Measurements from ENCODE around the gene MB21D2.
A peak's percentile ranks its signal among the peaks of the same experiment; 100 is the strongest.

The MB21D2 gene

DNA sequence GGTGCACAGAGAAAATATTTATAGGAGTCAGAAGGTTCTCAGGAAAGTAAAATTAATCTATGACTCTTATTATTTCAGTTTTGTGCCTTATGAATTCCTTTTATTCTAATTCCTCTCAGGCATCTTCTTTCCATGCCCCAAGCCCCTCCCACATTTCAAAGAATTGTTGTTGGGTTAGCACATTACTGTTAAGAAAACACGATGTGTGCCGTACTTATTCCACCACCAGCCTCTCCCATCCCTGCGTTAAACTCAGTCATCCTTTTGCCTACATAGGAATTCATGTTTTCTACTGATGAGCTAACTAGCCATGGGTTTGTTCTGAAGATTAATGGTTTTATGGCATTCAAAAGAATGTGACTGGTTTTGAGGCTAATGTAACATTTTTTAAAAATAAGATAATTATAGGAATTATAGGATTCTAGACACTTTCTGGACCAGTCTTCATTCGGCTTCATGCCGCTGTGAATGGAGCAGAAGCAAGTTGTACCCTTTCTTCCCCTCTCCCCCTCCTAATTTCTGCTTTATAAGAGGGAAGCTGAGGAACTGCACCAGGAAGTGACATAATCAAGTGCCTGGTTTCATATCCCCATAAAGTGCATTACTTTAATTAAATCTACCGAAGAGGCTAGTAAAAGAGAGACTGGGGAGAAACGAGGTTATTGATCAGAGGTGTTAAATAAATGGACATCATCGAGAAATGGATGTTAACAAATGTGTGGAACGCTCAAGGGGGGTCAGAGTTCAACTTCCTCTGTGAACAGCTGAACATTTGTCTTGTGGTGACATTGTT lies 12.3 kb upstream of the MB21D2 start (continued):
- TF ChIP-seq ZNF624 (tag by site-specific recombination; IDR thresholded peaks at IDR 0.05) (no peak), ZNF239 (tag by site-specific recombination; IDR thresholded peaks at IDR 0.05) (no peak), ZFHX2 (tag by site-specific recombination; conservative IDR thresholded peaks at IDR 0.05) (no peak), ZBTB48 (tag by site-specific recombination; IDR thresholded peaks at IDR 0.05) (no peak), OSR2 (tag by site-specific recombination; IDR thresholded peaks at IDR 0.05) (peak; percentile 27; the same call in 1 of the 2 replicates), ZNF660 (tag by site-specific recombination; IDR thresholded peaks at IDR 0.05) (no peak), ZSCAN23 (tag by site-specific recombination; IDR thresholded peaks at IDR 0.05) (no peak), ZNF626 (tag by site-specific recombination; IDR thresholded peaks at IDR 0.05) (no peak), ZNF23 (tag by site-specific recombination; IDR thresholded peaks at IDR 0.05; ENCODE audit: borderline replicate concordance) (no peak), ZNF670 (tag by site-specific recombination; IDR thresholded peaks at IDR 0.05; ENCODE audit: low read depth) (no peak), ZNF792 (tag by site-specific recombination; IDR thresholded peaks at IDR 0.05) (no peak), ZNF138 (tag by site-specific recombination; IDR thresholded peaks at IDR 0.05; ENCODE audit: borderline replicate concordance) (no peak)
- TF ChIP-seq, protein P1, sequence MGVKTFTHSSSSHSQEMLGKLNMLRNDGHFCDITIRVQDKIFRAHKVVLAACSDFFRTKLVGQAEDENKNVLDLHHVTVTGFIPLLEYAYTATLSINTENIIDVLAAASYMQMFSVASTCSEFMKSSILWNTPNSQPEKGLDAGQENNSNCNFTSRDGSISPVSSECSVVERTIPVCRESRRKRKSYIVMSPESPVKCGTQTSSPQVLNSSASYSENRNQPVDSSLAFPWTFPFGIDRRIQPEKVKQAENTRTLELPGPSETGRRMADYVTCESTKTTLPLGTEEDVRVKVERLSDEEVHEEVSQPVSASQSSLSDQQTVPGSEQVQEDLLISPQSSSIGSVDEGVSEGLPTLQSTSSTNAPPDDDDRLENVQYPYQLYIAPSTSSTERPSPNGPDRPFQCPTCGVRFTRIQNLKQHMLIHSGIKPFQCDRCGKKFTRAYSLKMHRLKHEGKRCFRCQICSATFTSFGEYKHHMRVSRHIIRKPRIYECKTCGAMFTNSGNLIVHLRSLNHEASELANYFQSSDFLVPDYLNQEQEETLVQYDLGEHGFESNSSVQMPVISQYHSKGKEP (tag by site-specific recombination; IDR thresholded peaks at IDR 0.05) = 0 out of 2 replicates have a peak, but pooled peaks have one; percentile 19
- TF ChIP-seq, protein P2, sequence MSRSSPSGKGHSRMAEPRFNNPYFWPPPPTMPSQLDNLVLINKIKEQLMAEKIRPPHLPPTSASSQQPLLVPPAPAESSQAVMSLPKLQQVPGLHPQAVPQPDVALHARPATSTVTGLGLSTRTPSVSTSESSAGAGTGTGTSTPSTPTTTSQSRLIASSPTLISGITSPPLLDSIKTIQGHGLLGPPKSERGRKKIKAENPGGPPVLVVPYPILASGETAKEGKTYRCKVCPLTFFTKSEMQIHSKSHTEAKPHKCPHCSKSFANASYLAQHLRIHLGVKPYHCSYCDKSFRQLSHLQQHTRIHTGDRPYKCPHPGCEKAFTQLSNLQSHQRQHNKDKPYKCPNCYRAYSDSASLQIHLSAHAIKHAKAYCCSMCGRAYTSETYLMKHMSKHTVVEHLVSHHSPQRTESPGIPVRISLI (tag by site-specific recombination; IDR thresholded peaks at IDR 0.05) = no peak
- TF ChIP-seq, protein P3, sequence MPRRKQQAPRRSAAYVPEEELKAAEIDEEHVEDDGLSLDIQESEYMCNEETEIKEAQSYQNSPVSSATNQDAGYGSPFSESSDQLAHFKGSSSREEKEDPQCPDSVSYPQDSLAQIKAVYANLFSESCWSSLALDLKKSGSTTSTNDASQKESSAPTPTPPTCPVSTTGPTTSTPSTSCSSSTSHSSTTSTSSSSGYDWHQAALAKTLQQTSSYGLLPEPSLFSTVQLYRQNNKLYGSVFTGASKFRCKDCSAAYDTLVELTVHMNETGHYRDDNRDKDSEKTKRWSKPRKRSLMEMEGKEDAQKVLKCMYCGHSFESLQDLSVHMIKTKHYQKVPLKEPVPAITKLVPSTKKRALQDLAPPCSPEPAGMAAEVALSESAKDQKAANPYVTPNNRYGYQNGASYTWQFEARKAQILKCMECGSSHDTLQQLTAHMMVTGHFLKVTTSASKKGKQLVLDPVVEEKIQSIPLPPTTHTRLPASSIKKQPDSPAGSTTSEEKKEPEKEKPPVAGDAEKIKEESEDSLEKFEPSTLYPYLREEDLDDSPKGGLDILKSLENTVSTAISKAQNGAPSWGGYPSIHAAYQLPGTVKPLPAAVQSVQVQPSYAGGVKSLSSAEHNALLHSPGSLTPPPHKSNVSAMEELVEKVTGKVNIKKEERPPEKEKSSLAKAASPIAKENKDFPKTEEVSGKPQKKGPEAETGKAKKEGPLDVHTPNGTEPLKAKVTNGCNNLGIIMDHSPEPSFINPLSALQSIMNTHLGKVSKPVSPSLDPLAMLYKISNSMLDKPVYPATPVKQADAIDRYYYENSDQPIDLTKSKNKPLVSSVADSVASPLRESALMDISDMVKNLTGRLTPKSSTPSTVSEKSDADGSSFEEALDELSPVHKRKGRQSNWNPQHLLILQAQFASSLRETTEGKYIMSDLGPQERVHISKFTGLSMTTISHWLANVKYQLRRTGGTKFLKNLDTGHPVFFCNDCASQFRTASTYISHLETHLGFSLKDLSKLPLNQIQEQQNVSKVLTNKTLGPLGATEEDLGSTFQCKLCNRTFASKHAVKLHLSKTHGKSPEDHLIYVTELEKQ (tag by site-specific recombination; IDR thresholded peaks at IDR 0.05; ENCODE audit: borderline replicate concordance) = no peak
- TF ChIP-seq, protein P4, sequence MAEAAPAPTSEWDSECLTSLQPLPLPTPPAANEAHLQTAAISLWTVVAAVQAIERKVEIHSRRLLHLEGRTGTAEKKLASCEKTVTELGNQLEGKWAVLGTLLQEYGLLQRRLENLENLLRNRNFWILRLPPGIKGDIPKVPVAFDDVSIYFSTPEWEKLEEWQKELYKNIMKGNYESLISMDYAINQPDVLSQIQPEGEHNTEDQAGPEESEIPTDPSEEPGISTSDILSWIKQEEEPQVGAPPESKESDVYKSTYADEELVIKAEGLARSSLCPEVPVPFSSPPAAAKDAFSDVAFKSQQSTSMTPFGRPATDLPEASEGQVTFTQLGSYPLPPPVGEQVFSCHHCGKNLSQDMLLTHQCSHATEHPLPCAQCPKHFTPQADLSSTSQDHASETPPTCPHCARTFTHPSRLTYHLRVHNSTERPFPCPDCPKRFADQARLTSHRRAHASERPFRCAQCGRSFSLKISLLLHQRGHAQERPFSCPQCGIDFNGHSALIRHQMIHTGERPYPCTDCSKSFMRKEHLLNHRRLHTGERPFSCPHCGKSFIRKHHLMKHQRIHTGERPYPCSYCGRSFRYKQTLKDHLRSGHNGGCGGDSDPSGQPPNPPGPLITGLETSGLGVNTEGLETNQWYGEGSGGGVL (tag by site-specific recombination; IDR thresholded peaks at IDR 0.05) = 0 out of 2 replicates have a peak, but pooled peaks have one; percentile 18

DNA sequence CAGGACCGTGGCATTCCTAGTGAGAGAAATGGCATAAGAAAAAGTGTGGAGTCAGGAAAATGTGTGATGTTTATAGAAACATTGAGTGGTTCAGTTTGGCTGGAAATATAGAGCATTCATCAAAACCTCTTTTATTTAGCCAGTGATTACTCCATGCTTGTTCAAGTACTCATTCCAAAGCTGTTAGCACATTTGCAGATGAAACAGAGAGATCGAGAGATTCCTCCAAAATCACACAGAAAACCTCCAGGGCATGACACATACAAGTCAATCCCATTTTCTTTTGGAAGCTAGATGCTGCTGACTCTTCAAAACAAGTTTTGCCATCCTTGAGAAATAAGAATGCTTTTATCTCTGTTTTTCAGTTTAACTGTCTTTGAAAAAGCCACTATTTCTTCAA lies 11.5 kb upstream of the MB21D2 start:
- Histone ChIP-seq H3K4me1 (ENCODE audit: control insufficient read depth, insufficient read depth, low read length) (peaks cover 23% of the 10 kb centered on the region), H3K9me3 (ENCODE audit: control insufficient read depth, insufficient read depth, low read depth, low read length) (no peaks in the 10 kb centered on the region), H3K27ac (ENCODE audit: extremely low read depth, low read depth, low read length) (no peak overlapping the region; the same call in 1 of the 2 replicates), H3K36me3 (ENCODE audit: control insufficient read depth in 2 of 2, insufficient read depth in 1 of 2, low read length in 2 of 2) (no peaks in the 10 kb centered on the region), H3K4me3 (ENCODE audit: low read depth, low read length) (no peak overlapping the region)
- ChIA-PET POLR2A (interaction anchor here (1.4 to 2.0 kb wide), 2 partner anchors 11 kb away, joined by 5 read pairs; partner anchors contain the start of gene MB21D2), CTCF (interaction anchor here (0.5 kb wide), 1 partner anchor 11 kb away, joined by 3 read pairs; no protein-coding TSS in a partner anchor)
- no peak for TF ChIP-seq ZNF202 (tag by site-specific recombination; IDR thresholded peaks at IDR 0.05; ENCODE audit: borderline replicate concordance)
- TF ChIP-seq ZNF366 (tag by site-specific recombination; conservative IDR thresholded peaks at IDR 0.05) = peak; percentile 23; the same call in 1 of the 2 replicates
- TF ChIP-seq ZNF558 (tag by site-specific recombination; IDR thresholded peaks at IDR 0.05) = no peak
- TF ChIP-seq, protein P5, sequence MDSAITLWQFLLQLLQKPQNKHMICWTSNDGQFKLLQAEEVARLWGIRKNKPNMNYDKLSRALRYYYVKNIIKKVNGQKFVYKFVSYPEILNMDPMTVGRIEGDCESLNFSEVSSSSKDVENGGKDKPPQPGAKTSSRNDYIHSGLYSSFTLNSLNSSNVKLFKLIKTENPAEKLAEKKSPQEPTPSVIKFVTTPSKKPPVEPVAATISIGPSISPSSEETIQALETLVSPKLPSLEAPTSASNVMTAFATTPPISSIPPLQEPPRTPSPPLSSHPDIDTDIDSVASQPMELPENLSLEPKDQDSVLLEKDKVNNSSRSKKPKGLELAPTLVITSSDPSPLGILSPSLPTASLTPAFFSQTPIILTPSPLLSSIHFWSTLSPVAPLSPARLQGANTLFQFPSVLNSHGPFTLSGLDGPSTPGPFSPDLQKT (IDR thresholded peaks at IDR 0.05; ENCODE audit: borderline replicate concordance, low read depth, low read length) = no peak
- no peak for TF ChIP-seq ZFP69B (tag by site-specific recombination; IDR thresholded peaks at IDR 0.05)
- no peak for TF ChIP-seq ZFP3 (tag by site-specific recombination; IDR thresholded peaks at IDR 0.05; ENCODE audit: low read depth)
- TF ChIP-seq MEIS1 (CRISPR knock-in tag; IDR thresholded peaks at IDR 0.05; ENCODE audit: borderline replicate concordance) = no peak
- TF ChIP-seq, protein P6, sequence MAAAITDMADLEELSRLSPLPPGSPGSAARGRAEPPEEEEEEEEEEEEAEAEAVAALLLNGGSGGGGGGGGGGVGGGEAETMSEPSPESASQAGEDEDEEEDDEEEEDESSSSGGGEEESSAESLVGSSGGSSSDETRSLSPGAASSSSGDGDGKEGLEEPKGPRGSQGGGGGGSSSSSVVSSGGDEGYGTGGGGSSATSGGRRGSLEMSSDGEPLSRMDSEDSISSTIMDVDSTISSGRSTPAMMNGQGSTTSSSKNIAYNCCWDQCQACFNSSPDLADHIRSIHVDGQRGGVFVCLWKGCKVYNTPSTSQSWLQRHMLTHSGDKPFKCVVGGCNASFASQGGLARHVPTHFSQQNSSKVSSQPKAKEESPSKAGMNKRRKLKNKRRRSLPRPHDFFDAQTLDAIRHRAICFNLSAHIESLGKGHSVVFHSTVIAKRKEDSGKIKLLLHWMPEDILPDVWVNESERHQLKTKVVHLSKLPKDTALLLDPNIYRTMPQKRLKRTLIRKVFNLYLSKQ (tag by site-specific recombination; IDR thresholded peaks at IDR 0.05; ENCODE audit: borderline replicate concordance) = no peak
- TF ChIP-seq GLIS2 (tag by site-specific recombination; IDR thresholded peaks at IDR 0.05) = no peak

All from HEK293 (cell line).